ENCODE measurements around the gene THAP12. TPM values are rescaled to one million over a fixed set of nuclear protein-coding genes. Genes with fewer than 3 reads are reported as not detected.

THAP12 gene
- total RNA-seq, 2 experiments from 2014 or later: 50.8 to 53.1 TPM

DNA sequence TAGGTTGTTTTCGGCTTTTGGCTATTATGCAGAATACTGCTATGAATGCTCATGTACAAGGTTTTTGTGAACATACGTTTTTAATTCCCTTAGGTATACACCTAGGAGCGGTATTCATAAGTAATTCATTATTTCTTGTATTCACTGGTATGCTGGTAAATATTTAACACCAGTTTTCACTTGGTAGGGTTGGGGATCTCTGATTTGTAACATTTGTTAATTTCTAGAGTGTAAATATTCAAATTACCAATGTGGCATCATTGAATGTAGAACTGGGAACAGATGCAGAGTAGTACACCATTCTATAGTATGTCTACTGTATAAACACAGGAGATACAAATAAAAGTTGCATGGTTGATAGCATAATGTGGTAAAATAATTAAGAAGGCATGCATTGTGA is 16.5 kb upstream of the THAP12 start:
- no peak for ATAC-seq

DNA sequence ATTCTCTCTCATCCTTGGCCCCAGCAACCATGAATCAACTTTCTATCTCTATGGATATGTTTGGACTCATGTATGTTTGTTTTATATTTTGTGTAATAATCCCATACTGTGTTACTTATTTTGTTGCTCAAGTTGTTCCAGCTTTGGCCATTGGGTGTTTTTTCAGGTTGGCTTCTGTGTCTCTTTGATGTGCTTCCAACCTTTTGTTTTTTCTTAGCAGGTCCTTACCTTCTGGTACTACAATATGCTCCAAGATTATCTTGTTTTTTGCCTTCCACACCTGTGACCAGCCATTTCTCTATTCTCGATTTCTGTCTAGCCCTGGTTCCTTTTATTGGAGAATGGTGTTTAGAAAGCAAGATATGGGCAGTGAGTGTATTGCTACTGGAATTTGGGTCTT is 14.4 kb upstream of the THAP12 start:
- no peak overlapping the region for H3K4me3 Mint-ChIP-seq
- CTCF ChIA-PET: no interaction called here
- H3K27me3 Mint-ChIP-seq (ENCODE audit: low read depth): peaks cover 6% of the 10 kb centered on the region
- POLR2A ChIA-PET: no interaction called here
- DNase-seq (no peak), ATAC-seq (no peak)
- H3K9me3 Mint-ChIP-seq (ENCODE audit: insufficient read depth): no peaks in the 10 kb centered on the region
- no peaks in the 10 kb centered on the region for H3K4me1 Mint-ChIP-seq (ENCODE audit: low read depth)
- H3K27ac Mint-ChIP-seq: no peak overlapping the region
- H3K36me3 Mint-ChIP-seq (ENCODE audit: low read depth): no peaks in the 10 kb centered on the region

More for the DNA sequence above, 16.5 kb upstream of the THAP12 start:
- H3K4me1 Mint-ChIP-seq (ENCODE audit: low read depth): no peaks in the 10 kb centered on the region
- ChIA-PET POLR2A (no interaction called here), CTCF (no interaction called here)
- DNase-seq: no peak
- H3K9me3 Mint-ChIP-seq (ENCODE audit: insufficient read depth): no peaks in the 10 kb centered on the region
- H3K36me3 Mint-ChIP-seq (ENCODE audit: low read depth): no peaks in the 10 kb centered on the region
- H3K4me3 Mint-ChIP-seq: no peak overlapping the region
- H3K27ac Mint-ChIP-seq: no peak overlapping the region
- H3K27me3 Mint-ChIP-seq (ENCODE audit: low read depth): peaks cover 6% of the 10 kb centered on the region

DNA sequence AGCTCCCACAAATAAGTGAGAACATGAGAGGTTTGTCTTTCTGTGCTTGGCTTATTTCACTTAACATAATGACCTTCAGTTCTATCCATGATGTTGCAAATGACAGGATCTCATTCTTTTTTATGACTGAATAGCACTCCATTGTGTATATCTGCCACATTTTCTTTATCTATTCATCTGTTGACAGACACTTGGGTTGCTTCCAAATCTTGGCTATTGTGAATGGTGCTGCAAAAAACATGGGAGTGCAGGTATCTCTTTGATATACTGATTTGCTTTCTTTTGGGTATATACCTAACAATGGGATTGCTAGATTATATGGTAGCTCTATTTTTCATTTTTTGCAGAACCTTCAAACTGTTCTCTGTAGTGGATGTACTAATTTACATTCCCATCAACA is 13.5 kb upstream of the THAP12 start:
- H3K4me1 Mint-ChIP-seq (ENCODE audit: low read depth): no peaks in the 10 kb centered on the region
- POLR2A ChIA-PET: no interaction called here
- no peak for ATAC-seq
- DNase-seq: no peak
- H3K36me3 Mint-ChIP-seq (ENCODE audit: low read depth): no peaks in the 10 kb centered on the region
- CTCF ChIA-PET: interaction anchor here (1.0 kb wide), 1 partner anchor 187 kb away, joined by 3 read pairs; no protein-coding TSS in a partner anchor
- H3K4me3 Mint-ChIP-seq: no peak overlapping the region
- H3K9me3 Mint-ChIP-seq (ENCODE audit: insufficient read depth): no peaks in the 10 kb centered on the region
- peaks cover 6% of the 10 kb centered on the region for H3K27me3 Mint-ChIP-seq (ENCODE audit: low read depth)
- H3K27ac Mint-ChIP-seq: no peak overlapping the region

DNA sequence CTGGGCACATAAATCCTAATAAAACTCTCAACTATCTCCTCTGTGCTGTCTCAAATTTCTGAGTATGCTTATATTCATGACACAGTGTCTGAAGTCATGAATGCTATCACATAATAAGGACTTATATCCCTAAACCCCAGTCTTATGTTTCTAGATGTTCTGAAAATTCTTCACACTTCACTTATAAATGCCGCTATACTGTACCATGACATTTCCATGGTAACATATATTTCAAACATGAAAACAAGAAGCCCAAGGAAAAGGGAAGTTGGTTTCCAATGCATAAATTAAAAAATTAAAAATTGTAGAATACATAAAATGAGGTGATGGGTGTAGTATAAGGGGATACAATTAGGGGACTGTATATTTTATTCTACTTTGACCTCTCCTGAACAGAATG is 11.9 kb upstream of the THAP12 start:
- H3K4me3 Mint-ChIP-seq: no peak overlapping the region
- CTCF ChIA-PET: no interaction called here
- no peak for ATAC-seq
- POLR2A ChIA-PET: no interaction called here
- H3K27ac Mint-ChIP-seq: no peak overlapping the region
- no peak for DNase-seq
- H3K4me1 Mint-ChIP-seq (ENCODE audit: low read depth): no peaks in the 10 kb centered on the region
- H3K9me3 Mint-ChIP-seq (ENCODE audit: insufficient read depth): no peaks in the 10 kb centered on the region
- no peaks in the 10 kb centered on the region for H3K36me3 Mint-ChIP-seq (ENCODE audit: low read depth)
- peaks cover 6% of the 10 kb centered on the region for H3K27me3 Mint-ChIP-seq (ENCODE audit: low read depth)

DNA sequence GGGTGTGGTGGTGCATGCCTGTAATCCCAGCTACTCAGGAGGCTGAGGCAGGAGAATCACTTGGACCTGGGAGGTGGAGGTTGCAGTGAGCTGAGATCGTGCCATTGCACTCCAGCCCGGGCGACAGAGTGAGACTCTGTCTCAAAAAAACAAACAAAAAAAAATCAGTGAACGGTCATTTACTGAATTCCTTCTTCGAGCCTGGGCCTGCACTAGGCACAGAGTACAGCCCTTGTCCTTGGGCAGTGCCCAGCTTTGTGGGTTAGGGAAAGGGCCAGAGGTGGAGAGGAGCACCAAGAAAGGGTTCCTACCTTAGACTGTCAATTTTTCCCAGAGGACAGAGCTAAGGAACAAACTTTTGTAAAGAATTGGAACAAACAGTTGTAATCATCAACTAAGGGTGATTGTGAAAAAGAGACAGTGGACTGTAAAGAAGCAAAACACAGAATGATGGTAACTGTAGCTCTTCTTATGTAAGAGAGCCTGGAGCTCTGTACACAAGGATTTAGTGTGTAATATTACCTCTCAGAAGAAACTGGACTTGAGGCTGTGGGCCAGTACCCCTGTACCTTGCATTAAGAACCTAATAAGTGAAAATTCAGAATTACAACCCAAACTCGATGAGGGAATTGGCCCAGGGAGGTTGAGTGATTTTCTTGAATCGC is 11.0 kb upstream of the THAP12 start:
- ATAC-seq (no peak), DNase-seq (no peak)
- no peaks in the 10 kb centered on the region for H3K9me3 Mint-ChIP-seq (ENCODE audit: insufficient read depth)
- H3K4me1 Mint-ChIP-seq (ENCODE audit: low read depth): no peaks in the 10 kb centered on the region
- ChIA-PET POLR2A (no interaction called here), CTCF (no interaction called here)
- no peaks in the 10 kb centered on the region for H3K36me3 Mint-ChIP-seq (ENCODE audit: low read depth)
- no peak overlapping the region for H3K27ac Mint-ChIP-seq
- no peak overlapping the region for H3K4me3 Mint-ChIP-seq
- H3K27me3 Mint-ChIP-seq (ENCODE audit: low read depth): peaks cover 6% of the 10 kb centered on the region

DNA sequence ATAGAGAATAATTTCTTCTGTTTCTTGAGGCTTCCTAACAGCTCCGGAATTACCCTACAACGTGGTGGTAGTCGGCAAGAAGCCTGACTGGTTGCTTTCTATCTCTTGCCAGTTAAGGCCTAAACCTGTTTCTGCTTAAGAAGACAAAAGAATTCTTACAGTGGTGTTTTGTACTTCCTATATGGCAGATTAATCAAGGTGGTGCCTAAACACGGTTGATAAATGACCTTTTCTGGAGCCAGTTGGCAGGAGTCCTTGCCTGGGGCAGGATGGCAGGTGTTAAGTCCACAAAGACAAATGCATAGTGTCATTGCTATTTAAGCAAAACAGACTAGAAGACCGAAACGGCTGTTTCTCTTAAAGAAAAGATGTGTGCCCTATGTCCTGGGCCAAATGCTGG is 10.1 kb upstream of the THAP12 start:
- ATAC-seq: no peak
- POLR2A ChIA-PET: no interaction called here
- H3K27me3 Mint-ChIP-seq (ENCODE audit: low read depth): peaks cover 6% of the 10 kb centered on the region
- no peaks in the 10 kb centered on the region for H3K36me3 Mint-ChIP-seq (ENCODE audit: low read depth)
- no peaks in the 10 kb centered on the region for H3K4me1 Mint-ChIP-seq (ENCODE audit: low read depth)
- H3K4me3 Mint-ChIP-seq: no peak overlapping the region
- no peak overlapping the region for H3K27ac Mint-ChIP-seq
- CTCF ChIA-PET: no interaction called here
- H3K9me3 Mint-ChIP-seq (ENCODE audit: insufficient read depth): no peaks in the 10 kb centered on the region
- DNase-seq: no peak

DNA sequence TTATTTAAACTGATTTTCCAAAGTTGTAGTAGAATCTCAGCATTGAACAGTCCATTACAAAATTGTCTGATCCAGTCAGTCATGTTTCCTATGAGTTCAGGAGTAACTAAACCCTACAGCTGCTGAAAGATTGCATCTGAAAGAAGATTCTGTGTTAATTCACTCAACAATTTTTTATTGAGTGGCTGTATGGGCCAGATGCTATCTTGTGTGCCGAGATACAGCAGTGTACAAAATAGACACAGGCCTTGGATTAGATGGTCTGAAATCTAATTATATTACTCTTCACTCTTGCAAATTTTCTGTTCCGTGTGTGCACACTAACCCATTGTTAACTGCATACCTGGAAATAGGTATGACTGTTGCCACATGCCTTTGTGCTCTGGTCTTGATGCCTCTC is 7.5 kb upstream of the THAP12 start:
- no peak overlapping the region for H3K4me3 Mint-ChIP-seq
- peaks cover 4% of the 10 kb centered on the region for H3K4me1 Mint-ChIP-seq (ENCODE audit: low read depth)
- no peaks in the 10 kb centered on the region for H3K36me3 Mint-ChIP-seq (ENCODE audit: low read depth)
- ChIA-PET POLR2A (no interaction called here), CTCF (no interaction called here)
- no peak overlapping the region for H3K27ac Mint-ChIP-seq
- H3K9me3 Mint-ChIP-seq (ENCODE audit: insufficient read depth): no peaks in the 10 kb centered on the region
- DNase-seq (no peak), ATAC-seq (no peak)
- H3K27me3 Mint-ChIP-seq (ENCODE audit: low read depth): no peaks in the 10 kb centered on the region

DNA sequence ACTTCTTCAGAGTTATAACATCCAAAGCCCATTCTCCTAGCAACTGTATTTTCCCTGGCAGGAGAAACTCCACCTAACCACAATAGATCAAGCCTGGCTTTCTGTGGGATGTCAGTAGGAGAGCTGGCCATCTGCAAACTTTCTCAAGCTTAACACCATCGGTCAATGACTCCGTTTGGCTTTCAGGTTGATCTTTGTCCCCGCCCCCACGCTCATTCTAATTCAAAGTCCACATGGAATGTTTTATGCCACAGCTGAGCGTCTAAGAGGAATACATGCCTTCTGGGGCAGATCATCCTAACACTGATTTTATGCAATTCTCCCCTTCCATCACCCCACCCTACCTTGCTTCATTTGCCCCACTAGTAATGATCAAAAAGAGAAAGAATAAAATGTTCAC is 5.0 kb upstream of the THAP12 start:
- H3K27ac Mint-ChIP-seq: no peak overlapping the region
- DNase-seq (no peak), ATAC-seq (no peak)
- H3K9me3 Mint-ChIP-seq (ENCODE audit: insufficient read depth): no peaks in the 10 kb centered on the region
- ChIA-PET POLR2A (no interaction called here), CTCF (no interaction called here)
- no peaks in the 10 kb centered on the region for H3K27me3 Mint-ChIP-seq (ENCODE audit: low read depth)
- peaks cover 21% of the 10 kb centered on the region for H3K4me1 Mint-ChIP-seq (ENCODE audit: low read depth)
- H3K36me3 Mint-ChIP-seq (ENCODE audit: low read depth): peaks cover 3% of the 10 kb centered on the region
- no peak overlapping the region for H3K4me3 Mint-ChIP-seq

DNA sequence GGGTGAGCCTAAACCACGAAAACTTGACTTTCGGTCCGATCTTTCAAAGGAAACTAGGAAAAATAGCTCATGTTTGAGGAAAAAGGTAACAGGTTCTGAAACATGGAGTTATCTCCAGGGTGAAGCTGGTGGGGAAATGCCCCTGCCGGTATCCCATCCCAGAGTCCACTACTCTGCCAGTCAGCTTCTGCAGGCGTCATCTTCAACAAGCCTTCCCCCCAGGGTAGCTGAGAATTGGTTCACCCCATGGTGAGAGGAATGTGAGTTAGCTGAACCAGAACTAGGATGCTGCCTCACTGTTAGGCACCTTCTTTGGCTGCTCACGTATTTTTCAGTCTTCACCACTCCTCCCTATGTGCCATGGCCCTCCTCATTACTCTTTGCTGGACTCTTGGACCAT is 1.3 kb upstream of the THAP12 start:
- H3K36me3 Mint-ChIP-seq (ENCODE audit: low read depth): peaks cover 11% of the 10 kb centered on the region
- ChIA-PET POLR2A (interaction anchor here (0.7 to 1.1 kb wide), 2 partner anchors 64 to 473 kb away, joined by 3 read pairs; no protein-coding TSS in a partner anchor), CTCF (interaction anchor here (0.7 to 2.4 kb wide), 3 partner anchors 38 to 174 kb away, joined by 3 to 8 read pairs (median 5); no protein-coding TSS in a partner anchor)
- H3K27me3 Mint-ChIP-seq (ENCODE audit: low read depth): no peaks in the 10 kb centered on the region
- H3K4me1 Mint-ChIP-seq (ENCODE audit: low read depth): peaks cover 42% of the 10 kb centered on the region
- DNase-seq: no peak
- ATAC-seq: no peak
- peak overlapping the region; percentile 58 for H3K4me3 Mint-ChIP-seq
- no peaks in the 10 kb centered on the region for H3K9me3 Mint-ChIP-seq (ENCODE audit: insufficient read depth)
- no peak overlapping the region for H3K27ac Mint-ChIP-seq

DNA sequence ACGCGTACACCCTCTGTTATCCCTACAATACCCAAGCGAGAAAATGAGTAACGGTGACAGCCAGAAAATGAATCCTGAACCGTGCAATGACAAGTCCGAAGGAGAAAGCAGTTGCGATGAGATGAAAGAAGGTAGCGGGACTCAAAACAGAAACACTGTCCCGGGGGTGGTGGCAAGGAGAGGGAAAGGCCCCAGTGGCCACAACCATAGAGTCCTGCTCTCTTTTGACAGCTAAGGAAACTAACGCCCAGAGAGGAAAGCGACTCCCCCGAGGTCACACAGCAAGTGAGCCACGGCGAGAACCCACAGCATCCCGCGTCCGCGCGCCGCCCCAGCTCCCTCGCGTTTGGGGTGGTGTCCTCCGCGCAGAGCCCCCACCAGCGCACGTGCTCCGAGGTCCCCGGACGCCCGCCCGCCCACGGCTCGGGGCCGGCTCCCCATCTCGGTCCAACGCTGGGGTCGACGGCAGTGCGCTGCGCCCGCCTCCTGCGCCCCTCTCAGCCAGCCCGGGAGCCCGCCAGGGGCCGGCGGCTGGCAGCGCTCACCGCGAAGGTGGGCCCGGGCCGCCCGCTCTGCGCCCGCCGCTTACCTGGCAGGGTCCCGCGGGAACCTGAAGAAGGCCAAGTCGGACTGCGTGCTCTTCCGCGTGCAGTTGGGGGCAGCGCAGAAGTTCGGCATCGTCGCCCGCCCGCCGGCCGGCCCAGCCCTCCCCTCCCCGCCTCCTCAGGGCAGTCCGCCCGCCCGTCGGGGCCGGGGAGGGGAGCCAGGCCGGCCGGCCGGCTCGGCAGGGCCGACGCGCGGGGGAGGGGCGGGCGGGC is 564 bp downstream of the THAP12 start:
- peak; percentile 64 for ATAC-seq
- no peaks in the 10 kb centered on the region for H3K9me3 Mint-ChIP-seq (ENCODE audit: insufficient read depth)
- ChIA-PET POLR2A (interaction anchor here (0.7 to 1.6 kb wide), 3 partner anchors 10 to 170 kb away, joined by 3 to 6 read pairs (median 4); no protein-coding TSS in a partner anchor), CTCF (interaction anchor here (1.1 kb wide), 1 partner anchor 173 kb away, joined by 5 read pairs; no protein-coding TSS in a partner anchor)
- H3K36me3 Mint-ChIP-seq (ENCODE audit: low read depth): peaks cover 11% of the 10 kb centered on the region
- peak overlapping the region; percentile 96 for H3K27ac Mint-ChIP-seq
- H3K4me3 Mint-ChIP-seq: peak overlapping the region; percentile 94
- peak; percentile 66 for DNase-seq
- peaks cover 48% of the 10 kb centered on the region for H3K4me1 Mint-ChIP-seq (ENCODE audit: low read depth)
- H3K27me3 Mint-ChIP-seq (ENCODE audit: low read depth): no peaks in the 10 kb centered on the region

DNA sequence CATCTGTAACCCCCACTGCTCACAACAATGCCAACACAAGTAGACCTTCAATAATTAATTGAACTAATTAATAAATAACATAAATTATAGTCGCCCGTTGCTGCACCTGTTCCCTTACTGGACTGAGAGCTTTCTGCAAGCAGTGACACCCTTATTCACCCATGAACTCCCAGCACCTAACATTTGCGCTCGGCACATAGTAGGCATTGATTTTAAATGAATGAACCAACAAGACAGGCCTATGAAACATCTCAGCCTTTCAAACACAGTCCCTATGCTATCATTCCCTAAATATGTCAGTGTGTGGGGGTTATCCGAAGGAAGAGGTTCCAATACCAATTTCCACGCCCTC is 1.1 kb downstream of the THAP12 start:
- Mint-ChIP-seq H3K9me3 (ENCODE audit: insufficient read depth) (no peaks in the 10 kb centered on the region), H3K27ac (peak overlapping the region; percentile 96), H3K27me3 (ENCODE audit: low read depth) (no peaks in the 10 kb centered on the region), H3K36me3 (ENCODE audit: low read depth) (peaks cover 11% of the 10 kb centered on the region), H3K4me1 (ENCODE audit: low read depth) (peaks cover 48% of the 10 kb centered on the region), H3K4me3 (peak overlapping the region; percentile 94)
- CTCF ChIA-PET: interaction anchor here (1.1 kb wide), 1 partner anchor 172 kb away, joined by 5 read pairs; no protein-coding TSS in a partner anchor
- ATAC-seq (no peak), DNase-seq (no peak)
- POLR2A ChIA-PET: interaction anchor here (0.7 to 1.6 kb wide), 3 partner anchors 9 to 170 kb away, joined by 3 to 6 read pairs (median 4); no protein-coding TSS in a partner anchor

DNA sequence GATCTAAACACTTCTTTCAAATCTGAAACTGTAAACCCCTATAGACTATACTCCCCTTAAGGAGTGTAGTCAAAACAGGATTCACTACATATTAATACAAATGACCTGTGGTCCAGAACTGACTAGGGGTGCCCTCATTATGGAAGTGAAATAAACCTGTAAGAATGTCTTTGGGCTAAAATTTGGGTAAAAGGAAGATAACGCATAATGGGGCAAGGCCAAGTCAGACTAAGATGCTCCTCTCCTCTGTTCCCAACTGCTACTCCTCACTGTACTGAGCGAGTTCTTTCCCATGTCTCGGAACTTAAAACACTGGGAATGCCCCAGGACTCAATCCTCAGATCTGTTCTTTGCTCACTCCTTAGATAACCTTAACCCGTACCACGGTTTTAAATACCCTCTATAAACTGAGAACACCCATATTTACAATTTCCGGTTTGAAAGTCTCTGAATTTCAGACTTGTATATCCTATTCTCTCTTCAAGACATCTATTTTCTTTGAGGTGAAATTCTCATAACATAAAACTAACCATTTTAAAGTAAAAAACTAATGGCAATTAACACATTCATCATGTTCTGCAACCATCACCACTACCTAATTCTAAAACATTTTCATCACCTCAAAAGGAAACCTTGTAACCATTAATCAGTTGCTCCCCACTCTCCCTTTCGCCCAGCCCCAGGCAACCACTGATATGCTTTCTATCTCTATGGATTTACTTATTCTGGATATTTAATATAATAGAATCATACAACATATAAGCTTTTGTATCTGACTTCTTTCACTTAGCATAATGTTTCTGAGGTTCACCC is 4.0 kb downstream of the THAP12 start:
- no peak for ATAC-seq
- no peak for DNase-seq
- H3K27me3 Mint-ChIP-seq (ENCODE audit: low read depth): no peaks in the 10 kb centered on the region
- peaks cover 45% of the 10 kb centered on the region for H3K4me1 Mint-ChIP-seq (ENCODE audit: low read depth)
- H3K27ac Mint-ChIP-seq: no peak overlapping the region
- H3K9me3 Mint-ChIP-seq (ENCODE audit: insufficient read depth): no peaks in the 10 kb centered on the region
- ChIA-PET CTCF (no interaction called here), POLR2A (no interaction called here)
- no peak overlapping the region for H3K4me3 Mint-ChIP-seq
- peaks cover 11% of the 10 kb centered on the region for H3K36me3 Mint-ChIP-seq (ENCODE audit: low read depth)
